ENCODE results near the gene CAPN5.

Gene CAPN5

DNA sequence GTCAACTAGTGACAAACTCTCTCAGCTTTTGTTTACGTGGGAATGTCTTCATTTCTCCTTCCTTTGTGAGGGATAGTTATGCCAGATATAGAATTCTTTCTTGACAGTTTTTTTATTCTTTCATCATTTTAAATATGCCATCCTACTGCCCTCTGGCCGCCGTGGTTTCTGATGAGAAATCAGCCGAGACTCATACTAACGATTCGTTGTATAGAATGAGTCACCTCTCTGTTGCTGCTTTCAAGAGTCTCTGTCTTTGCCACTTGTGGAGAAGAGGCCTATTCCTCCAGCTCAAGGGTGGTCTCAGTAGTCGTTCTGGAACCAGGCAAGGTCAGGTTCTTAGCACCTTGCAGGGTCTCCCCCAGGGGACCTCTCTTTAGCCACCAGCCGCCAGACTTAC lies 69.3 kb downstream of the CAPN5 start:
- Histone ChIP-seq H3K9me2 (replicated peaks; ENCODE audit: control insufficient read depth, low read length) (no peaks in the 10 kb centered on the region), H3K36me3 (ENCODE audit: control insufficient read depth, low read length) (no peaks in the 10 kb centered on the region), H3F3A (ENCODE audit: control insufficient read depth, insufficient read depth) (no peaks in the 10 kb centered on the region), H3K4me3 (ENCODE audit: low read length) (no peak overlapping the region), H3K9me3 (ENCODE audit: control insufficient read depth, insufficient read depth, low read length) (no peaks in the 10 kb centered on the region), H4K20me1 (ENCODE audit: control insufficient read depth, insufficient read depth, low read depth, low read length) (no peaks in the 10 kb centered on the region), H3K79me2 (ENCODE audit: control insufficient read depth, low read length) (no peaks in the 10 kb centered on the region), H3K27me3 (ENCODE audit: control insufficient read depth, low read length) (peaks cover 2% of the 10 kb centered on the region; the same call in 1 of the 2 replicates), H3K4me1 (ENCODE audit: control insufficient read depth, low read length) (no peaks in the 10 kb centered on the region), H3K4me2 (ENCODE audit: low read length) (no peak overlapping the region), H3K27ac (ENCODE audit: low read depth, low read length) (no peak overlapping the region)
- TF ChIP-seq, protein P1, sequence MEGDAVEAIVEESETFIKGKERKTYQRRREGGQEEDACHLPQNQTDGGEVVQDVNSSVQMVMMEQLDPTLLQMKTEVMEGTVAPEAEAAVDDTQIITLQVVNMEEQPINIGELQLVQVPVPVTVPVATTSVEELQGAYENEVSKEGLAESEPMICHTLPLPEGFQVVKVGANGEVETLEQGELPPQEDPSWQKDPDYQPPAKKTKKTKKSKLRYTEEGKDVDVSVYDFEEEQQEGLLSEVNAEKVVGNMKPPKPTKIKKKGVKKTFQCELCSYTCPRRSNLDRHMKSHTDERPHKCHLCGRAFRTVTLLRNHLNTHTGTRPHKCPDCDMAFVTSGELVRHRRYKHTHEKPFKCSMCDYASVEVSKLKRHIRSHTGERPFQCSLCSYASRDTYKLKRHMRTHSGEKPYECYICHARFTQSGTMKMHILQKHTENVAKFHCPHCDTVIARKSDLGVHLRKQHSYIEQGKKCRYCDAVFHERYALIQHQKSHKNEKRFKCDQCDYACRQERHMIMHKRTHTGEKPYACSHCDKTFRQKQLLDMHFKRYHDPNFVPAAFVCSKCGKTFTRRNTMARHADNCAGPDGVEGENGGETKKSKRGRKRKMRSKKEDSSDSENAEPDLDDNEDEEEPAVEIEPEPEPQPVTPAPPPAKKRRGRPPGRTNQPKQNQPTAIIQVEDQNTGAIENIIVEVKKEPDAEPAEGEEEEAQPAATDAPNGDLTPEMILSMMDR (IDR thresholded peaks at IDR 0.05; ENCODE audit: low read depth, low read length, poor library complexity, severe bottlenecking), result no peak
- TF ChIP-seq EZH2phosphoT487 (IDR thresholded peaks at IDR 0.05; ENCODE audit: borderline replicate concordance, low read length), result no peak

DNA sequence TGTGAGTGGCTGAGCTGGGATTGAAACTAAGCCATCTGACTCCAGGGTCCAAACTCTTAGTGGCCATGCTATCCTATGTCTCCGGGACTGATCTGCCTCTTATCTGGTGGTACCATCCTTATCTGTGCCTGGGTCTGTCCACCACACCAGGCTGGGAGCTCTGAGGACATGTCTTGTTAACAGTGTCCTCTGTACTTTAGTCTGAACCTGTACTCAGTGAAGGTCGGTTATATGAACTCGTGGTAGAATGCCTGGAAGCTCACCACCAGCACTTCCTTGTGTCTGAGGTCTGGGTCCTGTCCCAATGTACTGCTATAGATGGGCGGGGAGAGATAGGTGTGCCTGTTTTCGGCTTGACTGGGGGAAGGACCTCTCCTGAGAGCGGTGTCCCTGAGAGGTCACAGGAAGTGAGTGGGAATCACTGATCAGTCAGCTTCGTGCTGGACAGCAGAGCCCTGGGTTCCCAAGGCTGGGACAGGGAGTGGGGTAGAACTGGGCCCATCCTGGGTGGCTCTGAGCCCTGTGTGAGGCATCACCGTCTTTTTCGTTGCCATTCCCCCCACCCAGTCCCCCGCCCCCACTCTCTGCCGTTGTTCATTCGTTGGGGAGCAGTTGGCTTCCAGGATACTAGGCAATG lies 70.1 kb downstream of the CAPN5 start:
- H3K9me2 ChIP-seq (replicated peaks; ENCODE audit: control insufficient read depth, low read length), result no peaks in the 10 kb centered on the region
- H3K79me2 ChIP-seq (ENCODE audit: control insufficient read depth, low read length), result no peaks in the 10 kb centered on the region
- H3K27me3 ChIP-seq (ENCODE audit: control insufficient read depth, low read length), result peaks cover 2% of the 10 kb centered on the region; the same call in 1 of the 2 replicates
- no peak overlapping the region for H3K4me3 ChIP-seq (ENCODE audit: low read length)
- H3K4me2 ChIP-seq (ENCODE audit: low read length), result no peak overlapping the region
- H3K9me3 ChIP-seq (ENCODE audit: control insufficient read depth, insufficient read depth, low read length), result no peaks in the 10 kb centered on the region
- H3K27ac ChIP-seq (ENCODE audit: low read depth, low read length), result no peak overlapping the region
- H3F3A ChIP-seq (ENCODE audit: control insufficient read depth, insufficient read depth), result no peaks in the 10 kb centered on the region
- no peaks in the 10 kb centered on the region for H3K36me3 ChIP-seq (ENCODE audit: control insufficient read depth, low read length)
- TF ChIP-seq, protein P1 (IDR thresholded peaks at IDR 0.05; ENCODE audit: low read depth, low read length, poor library complexity, severe bottlenecking), result no peak
- TF ChIP-seq EZH2phosphoT487 (IDR thresholded peaks at IDR 0.05; ENCODE audit: borderline replicate concordance, low read length), result no peak
- H3K4me1 ChIP-seq (ENCODE audit: control insufficient read depth, low read length), result no peaks in the 10 kb centered on the region
- H4K20me1 ChIP-seq (ENCODE audit: control insufficient read depth, insufficient read depth, low read depth, low read length), result no peaks in the 10 kb centered on the region

DNA sequence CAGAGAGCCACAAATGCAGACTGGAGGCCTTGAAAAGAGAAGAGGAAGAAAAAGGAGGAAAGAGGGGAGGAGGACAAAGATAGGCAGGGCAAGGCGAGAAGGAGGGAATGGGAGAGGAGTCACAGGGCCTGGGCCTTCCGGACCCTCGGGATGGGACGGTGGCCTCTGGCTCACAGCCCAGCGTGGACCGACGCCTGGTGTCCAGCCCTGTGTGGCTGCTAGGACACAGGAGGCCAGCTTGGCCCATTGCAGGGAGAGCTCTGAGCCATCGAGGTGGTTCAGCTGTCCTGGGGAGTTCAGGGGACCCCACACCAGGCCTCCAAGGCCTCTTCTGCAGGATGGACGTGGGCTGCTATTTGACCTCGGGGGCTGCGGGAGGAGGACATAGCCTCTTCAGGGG lies 70.7 kb downstream of the CAPN5 start:
- Histone ChIP-seq H3K9me3 (ENCODE audit: control insufficient read depth, insufficient read depth, low read length) (no peaks in the 10 kb centered on the region), H3K4me2 (ENCODE audit: low read length) (no peak overlapping the region), H3F3A (ENCODE audit: control insufficient read depth, insufficient read depth) (no peaks in the 10 kb centered on the region), H3K27ac (ENCODE audit: low read depth, low read length) (no peak overlapping the region), H3K4me1 (ENCODE audit: control insufficient read depth, low read length) (no peaks in the 10 kb centered on the region), H3K36me3 (ENCODE audit: control insufficient read depth, low read length) (no peaks in the 10 kb centered on the region), H3K27me3 (ENCODE audit: control insufficient read depth, low read length) (peaks cover 2% of the 10 kb centered on the region; the same call in 1 of the 2 replicates), H3K9me2 (replicated peaks; ENCODE audit: control insufficient read depth, low read length) (no peaks in the 10 kb centered on the region), H3K79me2 (ENCODE audit: control insufficient read depth, low read length) (no peaks in the 10 kb centered on the region), H3K4me3 (ENCODE audit: low read length) (no peak overlapping the region), H4K20me1 (ENCODE audit: control insufficient read depth, insufficient read depth, low read depth, low read length) (no peaks in the 10 kb centered on the region)
- no peak for TF ChIP-seq EZH2phosphoT487 (IDR thresholded peaks at IDR 0.05; ENCODE audit: borderline replicate concordance, low read length)
- TF ChIP-seq, protein P1 (IDR thresholded peaks at IDR 0.05; ENCODE audit: low read depth, low read length, poor library complexity, severe bottlenecking), result no peak
